Mononuclear cell (primary cell): ENCODE measurements around the gene SUGP1. TPM values are rescaled to one million over a fixed set of nuclear protein-coding genes. Genes with fewer than 3 reads are reported as not detected.

Experiments
- H3K27me3 ChIP-seq: 2 replicates; pipeline ENCODE4 v1.6.0; 2011; ENCODE audit warnings: low read length, control low read depth; ENCODE audit not compliant: insufficient read depth
- H3K4me1 ChIP-seq: 2 replicates; pipeline ENCODE4 v1.5.1; 2011; ENCODE audit warnings: mild to moderate bottlenecking, low read length, control low read depth; ENCODE audit not compliant: insufficient read depth
- H3K4me3 ChIP-seq: 2 replicates; pipeline ENCODE4 v1.5.1; 2011; ENCODE audit warnings: mild to moderate bottlenecking, low read length, moderate library complexity
- H3K9me3 ChIP-seq: 2 replicates; pipeline ENCODE4 v1.5.1; 2011; ENCODE audit warnings: low read depth, mild to moderate bottlenecking, control low read depth, low read length
- total RNA-seq: library from RNA; depleted of rRNA; stranded (reverse); fragments of >200 nt; gene quantifications from one replicate; pipeline ENCODE4 v1.2.3, GENCODE V29; 2012

The SUGP1 gene
- total RNA-seq, 1 donor: 23.5 TPM

- H3K9me3 ChIP-seq: no peaks in the 10 kb centered on the region
- H3K4me1 ChIP-seq: no peaks in the 10 kb centered on the region
- no peaks in the 10 kb centered on the region for H3K27me3 ChIP-seq
- no peak overlapping the region for H3K4me3 ChIP-seq
Measured at GRCh38 chr19:19294914-19295313, 25.4 kb downstream of the SUGP1 start.

DNA sequence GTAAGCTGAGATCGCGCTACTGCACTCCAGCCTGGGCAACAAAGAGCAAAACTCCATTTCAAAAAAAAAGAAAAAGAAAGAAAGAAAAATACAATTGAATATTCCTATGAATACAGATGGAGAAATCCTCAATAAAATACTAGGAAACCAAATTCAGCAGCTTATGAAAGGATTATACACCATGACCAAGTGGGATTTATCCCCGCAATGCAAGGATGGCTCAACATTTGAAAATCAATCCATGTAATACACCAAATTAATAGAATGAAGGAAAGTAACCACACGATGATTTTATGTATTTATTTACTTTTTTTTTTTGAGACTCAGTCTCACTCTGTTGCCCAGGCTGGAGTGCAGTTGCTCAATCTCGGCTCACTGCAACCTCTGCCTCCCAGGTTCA is 27.7 kb downstream of the SUGP1 start:
- Histone ChIP-seq H3K9me3 (no peaks in the 10 kb centered on the region), H3K4me3 (no peak overlapping the region), H3K4me1 (no peaks in the 10 kb centered on the region), H3K27me3 (no peaks in the 10 kb centered on the region)

DNA sequence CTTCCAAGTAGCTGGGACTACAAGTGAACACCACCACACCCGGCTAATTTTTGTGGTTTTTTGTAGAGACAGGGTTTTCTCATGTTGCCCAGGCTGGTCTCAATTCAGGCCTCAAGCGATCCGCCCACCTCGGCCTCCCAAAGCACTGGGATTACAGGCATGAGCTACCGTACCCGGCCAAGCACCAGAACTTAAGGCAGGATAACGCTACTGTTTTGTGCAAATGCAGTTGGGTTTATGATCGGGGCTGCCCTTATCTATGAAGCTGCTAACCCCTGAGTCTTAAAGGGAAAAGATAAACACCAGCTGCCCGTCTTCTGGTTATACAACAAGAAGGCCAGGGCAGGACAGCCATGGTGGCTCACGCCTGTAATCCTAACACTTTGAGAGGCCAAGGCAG is 34.6 kb downstream of the SUGP1 start:
- Histone ChIP-seq H3K27me3 (no peaks in the 10 kb centered on the region), H3K4me1 (no peaks in the 10 kb centered on the region), H3K4me3 (no peak overlapping the region), H3K9me3 (no peaks in the 10 kb centered on the region)

DNA sequence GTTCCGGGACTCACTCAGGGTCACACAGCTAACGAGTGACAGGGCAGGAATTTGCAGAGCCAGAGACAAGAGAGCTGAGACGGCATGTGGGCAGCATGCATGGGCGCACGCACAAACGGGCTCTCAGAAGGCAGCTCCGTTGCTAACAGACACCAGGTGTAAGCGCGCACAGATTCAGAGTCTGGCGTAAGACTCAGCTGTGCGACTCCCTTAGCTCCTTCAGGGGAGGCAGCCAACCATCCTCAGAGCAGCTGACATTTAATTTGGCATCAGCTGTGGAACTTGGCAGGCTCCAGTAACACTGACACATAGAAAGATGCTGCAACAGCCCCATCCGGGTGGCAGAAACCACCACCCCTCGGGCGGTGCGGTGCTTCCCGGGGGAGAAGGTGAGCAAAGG is 39.7 kb downstream of the SUGP1 start:
- no peaks in the 10 kb centered on the region for H3K4me1 ChIP-seq

GRCh38 chr19:19279853-19280252 is 40.5 kb downstream of the SUGP1 start:
- no peaks in the 10 kb centered on the region for H3K27me3 ChIP-seq
- H3K9me3 ChIP-seq: no peaks in the 10 kb centered on the region
- no peak overlapping the region for H3K4me3 ChIP-seq
- H3K4me1 ChIP-seq: no peaks in the 10 kb centered on the region

More for the DNA sequence above, 39.7 kb downstream of the SUGP1 start:
- H3K4me3 ChIP-seq: no peak overlapping the region
- no peaks in the 10 kb centered on the region for H3K27me3 ChIP-seq
- no peaks in the 10 kb centered on the region for H3K9me3 ChIP-seq

GRCh38 chr19:19279062-19279612 is 41.2 kb downstream of the SUGP1 start:
- H3K4me1 ChIP-seq: no peaks in the 10 kb centered on the region
- no peak overlapping the region for H3K4me3 ChIP-seq
- no peaks in the 10 kb centered on the region for H3K27me3 ChIP-seq
- H3K9me3 ChIP-seq: no peaks in the 10 kb centered on the region

GRCh38 chr19:19278315-19278714 is 42.0 kb downstream of the SUGP1 start:
- no peaks in the 10 kb centered on the region for H3K9me3 ChIP-seq
- H3K4me1 ChIP-seq: no peaks in the 10 kb centered on the region
- peaks cover 5% of the 10 kb centered on the region for H3K27me3 ChIP-seq
- H3K4me3 ChIP-seq: no peak overlapping the region

DNA sequence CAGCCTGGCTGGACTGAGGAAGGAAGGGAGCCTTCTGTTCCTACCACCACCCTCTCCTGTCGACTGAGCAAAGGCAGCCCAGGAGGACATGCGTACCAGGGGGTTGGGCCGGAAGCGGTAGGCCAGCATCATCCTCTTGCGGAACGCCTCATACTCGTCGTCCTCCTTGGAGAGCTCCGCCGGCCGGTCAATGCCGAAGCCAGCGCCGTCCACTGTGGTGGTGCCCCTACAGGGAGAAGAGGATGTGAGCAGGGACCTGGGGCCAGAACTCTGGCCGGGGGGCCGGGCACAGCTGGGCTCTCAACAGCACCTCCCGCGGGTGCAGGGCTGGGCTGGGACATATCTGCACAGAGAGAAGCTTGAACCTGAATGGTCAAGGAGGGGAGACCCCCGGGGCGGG is 43.5 kb downstream of the SUGP1 start:
- H3K4me3 ChIP-seq: no peak overlapping the region
- no peaks in the 10 kb centered on the region for H3K4me1 ChIP-seq
- H3K9me3 ChIP-seq: no peaks in the 10 kb centered on the region
- H3K27me3 ChIP-seq: peaks cover 9% of the 10 kb centered on the region

GRCh38 chr19:19276386-19276785 is 43.9 kb downstream of the SUGP1 start:
- H3K9me3 ChIP-seq: no peaks in the 10 kb centered on the region
- H3K4me1 ChIP-seq: no peaks in the 10 kb centered on the region
- peaks cover 9% of the 10 kb centered on the region for H3K27me3 ChIP-seq
- no peak overlapping the region for H3K4me3 ChIP-seq

- H3K4me3 ChIP-seq: no peak overlapping the region
- no peaks in the 10 kb centered on the region for H3K9me3 ChIP-seq
- H3K4me1 ChIP-seq: no peaks in the 10 kb centered on the region
- peaks cover 9% of the 10 kb centered on the region for H3K27me3 ChIP-seq
Measured at GRCh38 chr19:19274716-19275565, 45.4 kb downstream of the SUGP1 start.

GRCh38 chr19:19274146-19274545 is 46.2 kb downstream of the SUGP1 start:
- no peaks in the 10 kb centered on the region for H3K9me3 ChIP-seq
- H3K4me3 ChIP-seq: no peak overlapping the region
- peaks cover 9% of the 10 kb centered on the region for H3K27me3 ChIP-seq
- H3K4me1 ChIP-seq: no peaks in the 10 kb centered on the region

DNA sequence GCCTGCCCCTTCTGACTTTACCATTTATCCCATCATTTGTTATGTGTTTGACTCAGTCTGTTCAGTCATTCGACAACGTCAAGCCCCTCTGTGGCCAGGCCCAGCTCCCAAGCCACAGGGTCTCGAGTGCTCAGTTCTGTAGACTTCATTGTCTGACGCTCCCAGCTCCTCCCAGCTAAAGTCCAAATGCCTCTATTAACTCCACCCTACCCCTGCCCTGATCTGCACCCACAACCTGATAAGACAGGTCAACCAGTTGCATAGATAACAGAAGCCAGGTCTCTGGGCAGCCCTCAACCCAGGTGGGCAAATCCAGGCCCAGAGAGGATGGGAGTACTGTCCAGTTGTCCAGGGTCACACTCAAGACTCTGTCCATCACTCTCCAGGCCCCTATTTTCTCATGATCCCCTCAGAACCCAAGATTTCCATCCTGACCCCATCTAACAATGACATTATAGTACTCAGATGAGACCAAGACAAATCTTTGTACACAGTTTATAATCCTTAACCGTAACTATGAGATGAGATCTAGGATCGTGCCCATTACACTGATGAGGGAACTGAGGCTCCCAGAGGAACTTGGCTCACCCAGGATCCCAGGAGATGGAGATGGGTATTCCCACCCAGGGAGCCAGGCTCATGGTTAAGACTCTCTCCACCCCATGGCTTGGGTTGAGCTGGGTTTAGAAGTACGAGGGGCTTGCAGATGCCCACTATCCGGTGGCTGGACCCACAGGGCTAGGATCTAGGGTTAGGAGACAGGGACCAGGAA is 48.3 kb downstream of the SUGP1 start:
- Histone ChIP-seq H3K4me1 (no peaks in the 10 kb centered on the region), H3K9me3 (no peaks in the 10 kb centered on the region), H3K4me3 (no peak overlapping the region), H3K27me3 (peaks cover 9% of the 10 kb centered on the region)

DNA sequence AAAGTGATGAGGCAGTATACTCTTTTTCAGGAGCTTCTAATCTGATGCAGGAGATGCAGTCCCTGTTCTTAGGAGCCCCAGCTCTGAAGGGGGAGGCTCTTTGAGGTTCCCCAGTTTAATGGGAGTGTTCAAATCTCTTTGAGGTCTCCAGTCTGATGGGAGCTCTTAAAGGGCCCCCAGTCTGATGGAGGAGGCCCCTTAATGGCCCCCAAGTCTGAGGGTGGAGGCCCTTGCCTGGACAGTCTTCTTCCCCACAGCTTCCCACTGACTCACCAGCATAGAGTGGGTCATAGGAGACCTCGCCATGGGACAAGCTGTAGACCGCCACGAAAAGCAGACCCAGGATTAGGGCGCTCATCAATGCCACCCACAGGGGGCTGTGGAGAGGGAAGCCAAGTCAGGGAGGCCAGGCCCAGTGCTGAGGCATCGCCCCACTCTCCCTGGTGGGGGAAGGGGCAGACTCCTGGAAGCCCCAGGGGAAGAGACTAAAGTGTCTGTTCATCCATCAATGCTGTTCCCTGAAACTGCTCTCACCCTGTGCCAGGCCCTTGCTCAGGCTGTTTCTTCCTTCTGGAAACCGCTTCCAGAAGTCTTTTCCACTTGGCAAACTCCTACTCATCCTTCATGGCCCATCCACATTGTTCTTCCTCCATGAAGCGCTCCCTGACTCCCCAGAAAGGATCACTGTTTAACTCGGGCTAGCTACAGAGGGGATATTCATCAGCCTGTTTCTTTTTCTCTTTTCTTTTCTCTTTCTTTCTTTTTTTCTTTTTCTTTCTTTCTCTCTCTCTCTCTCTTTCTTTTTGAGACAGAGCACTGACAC is 49.3 kb downstream of the SUGP1 start:
- H3K27me3 ChIP-seq: peaks cover 9% of the 10 kb centered on the region
- no peaks in the 10 kb centered on the region for H3K9me3 ChIP-seq
- no peak overlapping the region for H3K4me3 ChIP-seq
- no peaks in the 10 kb centered on the region for H3K4me1 ChIP-seq

DNA sequence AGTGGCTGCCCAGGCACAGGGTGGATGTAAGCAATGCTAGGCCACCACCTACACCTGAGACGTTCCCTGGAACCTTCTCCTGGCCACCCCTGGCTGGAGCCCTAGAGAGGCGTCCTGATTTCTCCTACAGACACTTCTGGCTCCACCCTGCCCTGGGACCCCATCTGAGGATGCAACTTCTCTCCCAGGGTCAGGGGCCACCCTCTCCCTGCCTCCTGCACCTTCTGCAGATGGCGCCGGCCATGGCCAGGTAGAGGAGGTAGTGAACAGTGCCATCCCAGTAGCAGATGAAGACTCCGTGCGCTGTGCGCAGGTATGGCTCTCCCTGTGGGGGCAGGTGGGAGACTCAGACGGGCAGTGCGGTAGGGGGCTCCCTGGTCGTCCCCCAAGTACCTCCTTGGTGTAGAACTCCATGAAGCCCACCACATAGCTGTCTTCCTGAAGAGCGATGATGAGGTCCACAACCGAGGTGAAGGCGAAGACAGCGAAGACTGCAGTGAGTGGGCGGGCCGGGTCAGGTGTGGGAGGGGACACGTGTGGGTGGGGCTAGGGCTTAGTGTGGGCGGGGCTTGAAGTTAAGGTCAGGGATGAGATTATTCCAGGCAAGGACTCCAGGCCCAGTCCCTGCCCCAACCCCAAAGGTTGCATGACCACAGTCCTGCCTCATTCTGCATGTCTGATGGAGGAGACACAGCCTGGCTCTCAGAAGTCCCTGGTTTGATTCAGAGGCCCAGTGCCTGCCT is 50.2 kb downstream of the SUGP1 start:
- Histone ChIP-seq H3K9me3 (no peaks in the 10 kb centered on the region), H3K4me1 (no peaks in the 10 kb centered on the region)

More for the DNA sequence above, 50.2 kb downstream of the SUGP1 start:
- H3K4me3 ChIP-seq: no peak overlapping the region
- H3K27me3 ChIP-seq: peaks cover 9% of the 10 kb centered on the region
